ENCODE results near the gene CRYBG1.
"Not testable (repeated sequence)": the region's sequence is repeated elsewhere in the genome, so short reads cannot be mapped to it uniquely, and the experiment has no call there.

The CRYBG1 gene

GRCh38 chr6:106372838-106373501 lies 12.5 kb downstream of the CRYBG1 start:
- ATAC-seq = peak; percentile 80 to 83

DNA sequence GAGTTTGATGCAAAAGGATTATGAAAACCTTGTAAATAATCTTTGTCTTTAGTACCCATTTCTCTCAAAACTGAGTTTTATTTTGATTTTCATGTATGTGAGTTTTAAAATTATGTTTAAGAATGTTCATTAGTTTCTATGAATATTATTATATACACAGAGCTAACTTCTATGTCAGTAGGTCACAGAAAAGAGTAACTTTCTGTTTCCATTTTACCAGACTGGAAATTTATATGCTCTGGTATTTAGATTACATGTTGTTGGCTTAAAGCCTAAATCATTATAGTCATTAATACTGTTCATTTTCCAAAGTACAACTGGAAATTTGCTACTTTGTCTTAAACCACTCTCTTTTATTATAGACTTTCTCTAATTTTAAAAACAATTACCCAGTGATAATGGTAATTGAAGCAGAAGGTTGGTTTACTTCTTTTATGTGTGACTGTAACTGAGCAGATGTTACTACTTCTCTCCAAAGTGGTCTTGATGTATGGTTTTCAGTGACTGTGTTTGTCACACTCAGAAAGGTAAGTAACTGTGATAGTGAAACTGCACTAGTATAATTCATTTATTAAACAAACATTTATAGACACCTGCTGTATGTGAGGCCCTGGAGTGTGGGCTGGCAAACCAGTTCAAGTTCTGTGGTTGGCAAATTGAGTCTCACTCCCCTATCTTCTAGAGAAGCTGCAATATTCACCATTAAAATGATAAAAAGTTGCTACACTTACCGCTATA lies 13.2 kb downstream of the CRYBG1 start:
- peak; percentile 70 to 73 for ATAC-seq

DNA sequence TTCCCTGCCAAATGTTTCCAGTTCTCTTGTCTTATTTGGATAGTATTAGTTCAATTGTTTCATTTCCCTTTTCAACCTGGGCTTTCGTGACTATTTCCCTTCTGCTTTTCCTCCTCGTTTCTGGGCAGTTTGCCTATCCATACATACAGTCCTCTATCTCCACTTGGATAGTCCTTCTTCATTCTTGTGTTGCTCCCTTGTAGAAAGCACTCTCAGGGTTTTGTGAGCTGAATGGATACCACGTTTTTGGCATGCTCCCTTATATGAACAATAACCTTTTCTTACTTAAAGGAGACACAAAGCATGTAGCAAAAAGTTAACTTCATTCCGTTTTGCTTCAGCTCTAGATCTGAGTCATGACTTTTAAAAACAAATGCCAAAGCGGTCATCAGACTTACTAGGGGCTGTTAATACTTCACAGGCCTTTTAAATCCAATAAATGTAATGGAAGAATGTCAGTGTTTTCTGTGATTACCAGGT lies 16.6 kb downstream of the CRYBG1 start:
- ATAC-seq = no peak

DNA sequence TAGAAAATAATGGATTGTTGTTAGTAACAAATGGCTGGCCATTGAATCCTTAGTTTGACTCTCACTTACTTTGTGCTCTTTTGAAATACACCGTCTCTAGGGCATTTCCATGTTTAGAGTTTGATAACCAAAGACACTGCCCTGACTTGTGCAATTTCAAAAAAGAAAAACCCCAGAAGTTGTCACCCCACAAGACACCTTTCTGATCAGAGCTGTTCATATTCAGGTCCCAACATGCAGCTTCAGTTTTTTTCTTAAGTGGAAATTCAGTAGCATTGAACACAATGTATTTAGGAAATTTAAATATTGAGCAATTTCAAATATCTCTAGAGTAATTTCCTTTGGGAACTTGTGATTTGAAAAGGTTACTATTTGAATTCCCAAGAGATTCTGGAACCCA lies 19.4 kb downstream of the CRYBG1 start:
- ATAC-seq = no peak

DNA sequence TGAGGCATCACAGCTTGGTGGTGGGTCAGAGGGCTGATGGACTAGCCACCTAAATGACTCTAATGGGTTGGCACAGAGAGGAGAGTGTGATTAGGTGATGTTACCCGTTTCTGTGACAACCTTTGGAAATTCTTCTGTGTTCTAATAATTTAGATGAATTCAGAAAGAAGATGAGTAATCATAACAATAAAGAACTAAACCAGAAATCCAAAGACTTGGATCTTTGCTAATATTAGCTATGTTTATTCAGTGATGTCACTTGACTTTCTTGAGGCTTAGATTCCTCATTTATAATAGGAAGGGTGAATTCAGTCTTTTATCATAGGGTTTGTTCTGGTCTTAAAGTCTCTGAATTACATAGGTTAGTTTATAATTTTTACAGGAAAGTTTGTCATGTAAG lies 19.9 kb downstream of the CRYBG1 start:
- ATAC-seq = no peak

- no peak for ATAC-seq
These were observed 20.7 kb downstream of the CRYBG1 start for GRCh38 chr6:106381223-106381622.

- ATAC-seq = no peak
These were observed 21.4 kb downstream of the CRYBG1 start for GRCh38 chr6:106381881-106382280.

- no peak for ATAC-seq
These were observed 23.1 kb downstream of the CRYBG1 start for GRCh38 chr6:106383573-106383972.

- no peak for ATAC-seq
These were observed 25.0 kb downstream of the CRYBG1 start for GRCh38 chr6:106385530-106385929.

DNA sequence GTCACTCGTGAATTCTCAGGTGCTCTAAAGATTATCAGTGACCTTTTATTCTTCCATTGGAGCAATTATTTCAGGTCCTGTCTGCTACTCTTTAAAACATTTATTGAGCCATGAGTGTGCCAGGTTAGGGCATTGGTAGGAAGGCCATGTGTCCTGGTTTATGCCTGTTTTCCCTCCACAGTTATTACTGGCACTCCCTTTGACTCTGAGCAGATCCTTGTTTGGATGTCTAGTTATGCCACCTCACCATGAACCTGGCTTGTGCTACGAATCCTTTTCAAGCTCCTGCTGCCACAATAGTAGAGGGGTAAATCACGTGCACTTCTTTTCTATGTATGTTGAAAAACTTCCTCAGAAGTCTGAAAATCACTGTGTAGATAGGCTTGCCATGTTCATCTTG lies 27.4 kb downstream of the CRYBG1 start:
- ATAC-seq = no peak

DNA sequence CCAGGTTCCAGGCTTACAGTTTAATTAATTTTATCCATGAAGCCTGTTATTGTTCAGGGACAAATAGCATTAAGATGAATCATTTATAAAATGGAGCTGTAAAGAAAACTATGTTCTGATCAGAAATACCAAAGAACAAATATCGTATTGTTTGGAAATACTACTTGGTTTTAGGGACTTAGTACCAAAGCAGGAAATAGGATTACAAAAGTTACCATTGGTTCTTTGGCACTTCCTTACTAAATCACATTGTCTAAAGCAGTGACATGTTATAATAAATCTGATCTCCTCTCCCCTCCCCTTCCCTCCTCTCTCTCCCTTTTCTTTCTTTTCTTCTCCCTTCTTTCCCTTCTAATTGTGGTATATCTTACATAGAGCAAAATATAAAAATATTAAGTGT lies 29.6 kb downstream of the CRYBG1 start:
- ATAC-seq = no peak

DNA sequence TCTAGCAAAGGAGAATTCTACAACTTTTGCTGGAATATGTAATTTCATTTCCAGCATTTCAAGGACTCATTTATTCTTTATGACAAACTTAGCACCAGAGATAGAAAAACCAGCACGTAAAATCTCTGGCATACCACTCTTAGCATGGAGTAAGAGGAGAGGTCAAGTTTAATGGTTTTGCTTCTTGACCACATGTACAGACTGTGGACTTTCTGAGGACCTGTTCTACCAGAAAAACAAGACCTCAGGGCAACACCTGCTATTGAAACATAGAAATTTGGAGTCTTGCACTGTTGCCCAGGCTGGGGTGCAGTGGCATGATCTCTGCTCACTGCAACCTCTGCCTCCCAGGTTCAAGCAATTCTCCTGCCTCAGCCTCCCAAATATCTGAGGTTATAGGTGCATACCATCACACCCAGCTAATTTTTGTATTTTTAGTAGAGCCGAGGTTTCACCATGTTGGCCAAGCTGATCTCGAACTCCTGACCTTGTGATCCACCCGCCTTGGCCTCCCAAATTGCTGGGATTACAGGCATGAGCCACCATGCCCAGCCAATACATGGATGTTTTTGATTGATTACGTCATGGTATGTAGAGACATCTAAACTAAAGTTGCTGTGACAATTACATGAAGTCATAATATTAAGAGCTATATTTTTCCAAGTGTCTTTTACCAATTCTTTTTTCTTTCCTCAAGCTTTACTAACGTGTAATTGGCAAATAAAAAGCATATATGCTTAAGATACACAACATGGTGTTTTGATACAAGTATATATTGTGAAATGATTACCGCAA lies 36.1 kb downstream of the CRYBG1 start:
- ATAC-seq = no peak

DNA sequence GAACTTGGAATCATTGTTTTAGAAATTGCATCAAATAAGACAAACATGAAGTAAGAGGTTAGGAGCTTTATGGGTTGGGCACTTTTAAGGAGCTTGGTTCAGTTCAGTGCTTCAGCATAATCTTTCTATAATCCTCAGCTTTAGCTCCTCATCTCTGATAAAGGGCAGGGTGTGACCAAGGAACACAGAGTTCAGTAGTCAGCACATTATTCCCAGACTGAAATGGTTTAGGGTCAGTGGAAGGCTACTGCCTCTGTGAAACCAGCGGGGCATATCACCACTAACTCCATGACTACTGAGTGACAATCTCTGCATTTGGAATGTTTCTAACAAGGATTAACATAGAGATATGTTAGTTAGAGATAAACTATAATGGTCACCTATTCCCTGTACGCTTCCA lies 36.9 kb downstream of the CRYBG1 start:
- no peak for ATAC-seq

- ATAC-seq = no peak
These were observed 38.1 kb downstream of the CRYBG1 start for GRCh38 chr6:106398621-106399020.

GRCh38 chr6:106405044-106405443 lies 44.5 kb downstream of the CRYBG1 start:
- not testable (repeated sequence) for ATAC-seq

DNA sequence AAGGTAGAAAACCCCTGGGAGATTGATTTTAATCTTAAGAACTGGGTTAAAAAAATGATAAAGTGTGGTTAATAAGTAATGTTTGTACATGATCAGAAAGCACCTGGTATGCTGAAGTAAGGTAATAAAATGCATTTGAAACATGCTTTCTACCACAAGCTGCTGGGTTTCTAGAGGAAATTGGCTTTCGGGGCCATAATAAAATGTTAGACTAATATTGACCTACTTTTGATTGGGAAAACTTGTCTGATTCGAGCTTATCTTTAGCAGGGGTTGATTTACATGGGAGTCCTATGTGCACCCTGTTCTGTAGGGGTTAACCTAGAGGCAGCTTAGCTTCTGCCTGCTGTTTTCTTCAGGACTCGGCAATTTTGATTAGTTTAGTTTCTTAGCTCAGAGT lies 50.5 kb downstream of the CRYBG1 start:
- ATAC-seq = no peak

- ATAC-seq = no peak
These were observed 51.2 kb downstream of the CRYBG1 start for GRCh38 chr6:106411643-106412200.

DNA sequence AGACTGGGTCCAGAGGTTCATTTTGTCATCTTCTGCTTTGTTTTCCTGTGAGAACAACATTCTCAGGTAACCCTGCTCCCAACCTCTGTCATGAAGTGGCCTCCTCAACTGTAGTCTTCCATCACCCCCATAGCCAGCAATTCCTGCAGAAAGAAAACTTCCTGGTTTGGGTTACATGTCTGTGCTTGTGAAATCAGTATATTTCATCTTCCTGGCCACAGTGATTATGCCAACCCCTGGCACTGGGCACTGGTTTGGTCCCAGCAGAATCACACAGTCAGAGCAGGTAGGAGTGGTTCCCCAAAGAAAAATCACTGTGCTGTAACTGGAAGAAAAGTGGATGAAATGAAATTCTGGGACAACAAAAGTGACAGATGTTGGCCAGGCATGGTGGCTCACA lies 52.5 kb downstream of the CRYBG1 start:
- ATAC-seq = no peak

DNA sequence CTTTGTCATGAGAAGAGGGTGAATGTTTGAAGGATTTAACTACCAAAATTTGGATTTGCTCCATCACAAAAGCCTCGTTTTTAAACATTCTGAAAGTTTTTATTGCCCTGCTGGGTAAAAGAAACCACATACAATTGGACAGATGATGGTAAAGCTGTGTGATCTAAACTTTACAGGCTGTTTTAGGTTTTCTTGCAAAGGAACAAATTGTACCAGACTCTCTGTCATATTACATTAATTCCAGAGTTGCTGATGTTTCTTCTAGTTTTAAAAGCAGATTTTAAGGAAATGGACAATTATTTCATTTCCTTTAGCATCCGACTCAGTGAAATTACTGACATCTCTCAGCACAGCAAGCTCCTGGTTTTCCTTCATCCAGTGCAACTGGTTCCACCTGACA lies 53.2 kb downstream of the CRYBG1 start:
- ATAC-seq = no peak

- no peak for ATAC-seq
These were observed 55.4 kb downstream of the CRYBG1 start for GRCh38 chr6:106415921-106416320.

DNA sequence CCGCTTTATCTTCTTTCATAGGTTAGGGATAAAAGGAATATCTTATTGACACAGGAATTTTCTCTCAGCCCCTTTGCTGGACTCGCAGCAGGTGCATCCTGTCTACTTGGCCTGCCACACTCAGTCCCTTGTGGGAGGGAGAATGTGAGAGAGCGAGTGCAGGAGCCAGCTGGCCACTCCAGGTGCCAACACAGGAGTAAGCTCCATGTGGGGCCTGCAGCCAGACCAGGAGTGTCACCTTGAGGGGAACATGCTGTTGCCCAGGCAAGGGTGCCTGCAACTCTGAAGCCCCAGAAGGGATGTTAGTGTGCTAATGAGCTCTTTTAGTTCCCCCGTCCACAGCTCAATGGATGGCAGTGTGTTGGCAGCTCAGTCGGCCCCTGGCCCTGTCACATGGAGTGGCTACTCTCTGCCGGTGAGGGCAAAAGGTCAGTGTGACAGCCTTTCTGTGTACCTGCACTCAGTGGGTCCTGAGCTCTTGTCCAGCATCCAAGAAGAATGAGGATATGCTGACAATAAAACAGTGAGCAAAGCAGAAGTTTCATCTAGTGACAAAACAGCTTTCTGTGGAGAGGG lies 57.1 kb downstream of the CRYBG1 start:
- ATAC-seq = no peak

- ATAC-seq = no peak
These were observed 59.5 kb downstream of the CRYBG1 start for GRCh38 chr6:106419900-106420613.
